Activated T-helper 17 cell treated with anti-CD3 and anti-CD28 coated beads, Interleukin-2, amount 50 U/mL, for 72 hours (primary cell): Measurements from ENCODE around the gene LDLRAD4. TPM values are rescaled to one million over a fixed set of nuclear protein-coding genes. Genes with fewer than 3 reads are reported as not detected.

Source experiments
- ATAC-seq: fragments of 150-1000 bp; cut with Tn5 transposase; replicated peaks from 2 replicates; pipeline ENCODE4 v1.10.0; 2021; ENCODE audit warnings: mild to moderate bottlenecking, moderate library complexity
- H3K27ac Mint-ChIP-seq: one replicate; pipeline ENCODE4 v1.8.0; 2022; ENCODE audit warnings: mixed read lengths
- H3K27me3 Mint-ChIP-seq: one replicate; pipeline ENCODE4 v1.8.0; 2022; ENCODE audit warnings: mixed read lengths
- H3K36me3 Mint-ChIP-seq: one replicate; pipeline ENCODE4 v1.8.0; 2022; ENCODE audit warnings: low read depth, mild to moderate bottlenecking, mixed read lengths
- H3K4me1 Mint-ChIP-seq: one replicate; pipeline ENCODE4 v1.8.0; 2022; ENCODE audit warnings: mixed read lengths
- H3K4me3 Mint-ChIP-seq: one replicate; pipeline ENCODE4 v1.8.0; 2022; ENCODE audit warnings: mild to moderate bottlenecking, mixed read lengths
- H3K9me3 Mint-ChIP-seq: one replicate; pipeline ENCODE4 v1.8.0; 2022; ENCODE audit warnings: mixed read lengths
- total RNA-seq, 2 donors: library from RNA; stranded (reverse); gene quantifications; one replicate each; pipeline ENCODE4 v1.2.3, GENCODE V29; 2022

LDLRAD4 gene
- total RNA-seq, 2 donors from 2014 or later = 52.0 to 54.8 TPM

DNA sequence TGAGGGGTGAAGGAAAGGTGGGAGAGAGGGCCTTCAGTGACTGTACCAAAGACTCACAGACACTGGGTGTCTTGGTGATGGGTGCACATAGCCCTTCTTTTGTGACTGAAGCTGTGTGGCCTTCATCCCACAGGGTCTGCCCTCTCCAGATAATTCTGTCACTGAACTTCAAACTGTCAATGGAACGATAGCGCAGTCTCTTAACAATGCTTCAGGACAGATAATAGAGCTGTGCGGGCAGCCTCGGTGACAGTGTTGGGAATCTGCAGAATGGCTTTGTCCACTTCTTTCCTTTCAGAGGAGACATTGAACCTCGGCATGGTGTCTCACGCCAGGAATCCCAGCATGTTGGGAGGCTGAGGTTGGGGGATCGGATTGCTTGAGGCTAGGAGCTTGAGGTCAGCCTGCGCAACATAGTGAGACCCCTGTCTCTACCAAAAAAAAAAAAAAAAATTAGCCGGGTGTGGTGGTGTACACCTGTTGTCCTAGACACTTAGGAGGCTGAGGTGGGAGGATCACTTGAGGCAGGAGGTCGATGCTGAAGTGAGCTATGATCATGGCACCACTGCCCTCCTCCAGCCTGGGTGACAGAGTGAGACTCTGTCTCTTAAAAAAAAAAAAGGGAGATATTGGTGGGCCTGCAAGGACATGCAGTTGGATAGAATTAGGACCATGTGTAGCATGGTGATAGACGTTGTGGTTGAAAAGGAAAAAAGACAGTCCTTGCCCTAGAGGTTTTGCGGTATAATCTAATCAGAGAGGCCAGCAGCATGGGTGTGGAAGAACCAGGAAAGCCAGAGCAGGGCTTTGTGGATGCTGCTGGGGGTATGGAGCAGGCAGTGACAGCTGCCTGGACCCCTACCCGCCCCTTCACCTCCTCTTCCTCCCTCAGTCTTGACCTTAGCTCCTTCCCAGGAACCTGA, 91.4 kb downstream of the LDLRAD4 start:
- Mint-ChIP-seq H3K36me3 (peaks cover 14% of the 10 kb centered on the region), H3K27ac (peak overlapping the region; percentile 51), H3K27me3 (no peaks in the 10 kb centered on the region), H3K4me1 (peaks cover 27% of the 10 kb centered on the region), H3K4me3 (no peak overlapping the region), H3K9me3 (peaks cover 6% of the 10 kb centered on the region)
- ATAC-seq = no peak

DNA sequence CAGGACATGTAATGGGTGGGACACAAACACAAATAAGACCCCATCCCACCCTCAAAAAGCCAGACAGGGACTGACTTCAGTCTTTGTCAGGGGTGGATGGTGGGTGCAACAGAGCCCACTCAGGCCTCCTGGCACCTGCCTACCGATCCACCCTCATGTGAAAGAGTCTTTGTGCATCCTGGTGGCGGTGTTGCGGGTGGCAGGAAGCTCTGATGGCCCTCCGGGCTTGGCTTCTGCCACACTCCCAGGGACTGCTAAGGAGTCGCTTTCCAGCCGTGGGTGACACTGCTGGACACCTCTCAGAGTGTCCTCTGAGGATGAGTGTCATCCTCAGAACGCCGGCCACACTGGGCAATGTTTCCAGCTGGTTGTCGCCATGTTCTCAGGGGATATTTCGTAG, 92.6 kb downstream of the LDLRAD4 start:
- no peak overlapping the region for H3K4me3 Mint-ChIP-seq
- no peak for ATAC-seq
- peaks cover 27% of the 10 kb centered on the region for H3K4me1 Mint-ChIP-seq
- H3K27me3 Mint-ChIP-seq = no peaks in the 10 kb centered on the region
- peaks cover 9% of the 10 kb centered on the region for H3K9me3 Mint-ChIP-seq
- H3K27ac Mint-ChIP-seq = no peak overlapping the region
- peaks cover 17% of the 10 kb centered on the region for H3K36me3 Mint-ChIP-seq

DNA sequence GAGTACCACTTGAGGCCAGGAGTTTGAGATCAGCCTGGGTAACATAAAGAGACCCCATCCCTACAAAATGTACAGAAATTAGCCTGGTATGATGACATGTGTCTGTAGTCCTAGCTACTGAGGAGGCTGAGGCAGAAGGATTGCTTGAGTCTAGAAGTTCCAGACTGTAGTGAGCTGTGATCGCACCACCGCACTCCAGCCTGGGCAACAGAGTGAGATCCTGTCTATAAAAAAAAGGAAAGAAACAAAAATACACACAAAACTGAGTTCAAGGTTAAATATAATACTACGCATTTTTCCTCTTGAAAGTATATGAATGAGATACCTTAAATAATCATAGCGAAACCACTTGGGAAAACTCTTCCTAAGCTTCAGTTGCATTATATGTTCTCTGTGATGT, 94.0 kb downstream of the LDLRAD4 start:
- no peak overlapping the region for H3K4me3 Mint-ChIP-seq
- no peaks in the 10 kb centered on the region for H3K27me3 Mint-ChIP-seq
- peaks cover 14% of the 10 kb centered on the region for H3K9me3 Mint-ChIP-seq
- H3K36me3 Mint-ChIP-seq = peaks cover 17% of the 10 kb centered on the region
- H3K4me1 Mint-ChIP-seq = peaks cover 23% of the 10 kb centered on the region
- ATAC-seq = no peak
- H3K27ac Mint-ChIP-seq = no peak overlapping the region

DNA sequence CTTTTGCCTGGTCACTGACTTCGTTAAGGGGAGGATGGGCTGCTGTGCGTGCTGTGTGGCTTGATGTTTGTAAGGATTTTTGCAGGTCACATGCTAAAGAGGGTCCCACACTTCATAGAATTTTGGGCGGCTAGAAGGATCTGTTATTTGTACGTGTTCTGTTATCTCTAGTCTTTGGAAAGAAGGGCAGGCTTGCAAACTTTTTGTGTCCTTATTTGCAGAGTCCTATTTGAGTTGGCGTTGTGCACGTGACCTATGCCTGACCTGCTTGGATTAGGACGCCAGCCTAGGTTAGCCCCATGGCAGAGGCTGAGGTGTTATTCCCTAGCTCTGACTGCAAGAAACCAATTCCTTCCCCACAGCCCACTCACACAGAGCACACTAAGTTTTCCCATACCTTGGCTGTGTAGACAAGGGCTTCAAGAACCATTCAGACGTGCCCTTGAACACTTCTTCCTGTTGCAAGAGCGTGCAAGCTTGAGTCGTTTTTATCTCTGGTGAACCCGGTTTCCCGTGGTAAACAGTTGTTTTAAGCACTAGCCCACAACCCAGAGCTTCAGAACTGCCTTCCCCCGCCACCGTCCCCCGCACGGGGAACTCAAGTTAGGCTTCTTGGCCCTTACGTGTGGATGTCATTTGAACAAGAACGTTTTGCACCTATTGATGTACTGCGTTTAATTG, 94.6 kb downstream of the LDLRAD4 start:
- Mint-ChIP-seq H3K27ac (peak overlapping the region; percentile 60), H3K9me3 (peaks cover 14% of the 10 kb centered on the region), H3K4me1 (peaks cover 20% of the 10 kb centered on the region), H3K36me3 (peaks cover 17% of the 10 kb centered on the region), H3K4me3 (peak overlapping the region; percentile 31), H3K27me3 (no peaks in the 10 kb centered on the region)
- peak; percentile 75 for ATAC-seq

DNA sequence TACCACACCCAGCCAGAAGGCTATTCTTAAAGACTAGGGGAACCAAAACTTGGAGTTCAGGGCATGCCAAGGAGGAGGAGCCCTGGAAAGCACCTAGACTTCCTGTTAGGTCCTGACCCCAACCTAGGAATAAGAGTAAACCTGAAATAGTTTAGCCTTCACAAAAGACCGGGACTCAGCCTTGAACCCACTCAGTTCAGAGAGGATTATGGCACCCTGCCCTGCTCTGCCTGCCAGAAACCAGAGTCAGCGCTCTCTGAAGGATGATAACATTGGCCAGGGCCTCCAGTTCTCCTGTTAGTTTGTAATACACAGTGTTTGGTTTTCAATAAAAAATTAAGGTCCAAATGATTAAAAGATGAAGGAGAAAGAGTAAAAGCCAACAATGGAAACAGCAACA, 96.4 kb downstream of the LDLRAD4 start:
- peaks cover 14% of the 10 kb centered on the region for H3K9me3 Mint-ChIP-seq
- H3K27me3 Mint-ChIP-seq = no peaks in the 10 kb centered on the region
- no peak overlapping the region for H3K27ac Mint-ChIP-seq
- no peak for ATAC-seq
- H3K4me1 Mint-ChIP-seq = peaks cover 24% of the 10 kb centered on the region
- no peak overlapping the region for H3K4me3 Mint-ChIP-seq
- peaks cover 17% of the 10 kb centered on the region for H3K36me3 Mint-ChIP-seq

DNA sequence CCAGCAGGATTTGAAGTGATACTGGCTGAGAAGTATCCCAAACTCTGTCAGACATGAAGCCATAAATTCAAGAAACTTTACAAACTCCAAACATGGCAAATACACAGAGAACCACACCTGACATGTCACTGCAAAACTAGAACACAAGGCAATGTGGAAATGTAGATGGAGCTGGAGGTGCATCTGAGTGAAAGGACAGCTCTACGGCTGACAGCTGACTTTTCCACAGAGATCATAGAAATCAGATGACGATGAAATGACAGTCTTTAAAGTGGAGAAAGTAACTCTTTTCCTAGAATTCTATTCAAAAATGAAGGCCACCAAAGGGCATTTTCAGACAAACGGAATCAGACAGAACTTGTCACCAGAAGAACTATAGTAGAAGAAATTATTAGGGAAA, 97.5 kb downstream of the LDLRAD4 start:
- Mint-ChIP-seq H3K27me3 (no peaks in the 10 kb centered on the region), H3K9me3 (peaks cover 14% of the 10 kb centered on the region), H3K27ac (no peak overlapping the region), H3K4me3 (no peak overlapping the region), H3K4me1 (peaks cover 24% of the 10 kb centered on the region), H3K36me3 (peaks cover 17% of the 10 kb centered on the region)
- no peak for ATAC-seq

DNA sequence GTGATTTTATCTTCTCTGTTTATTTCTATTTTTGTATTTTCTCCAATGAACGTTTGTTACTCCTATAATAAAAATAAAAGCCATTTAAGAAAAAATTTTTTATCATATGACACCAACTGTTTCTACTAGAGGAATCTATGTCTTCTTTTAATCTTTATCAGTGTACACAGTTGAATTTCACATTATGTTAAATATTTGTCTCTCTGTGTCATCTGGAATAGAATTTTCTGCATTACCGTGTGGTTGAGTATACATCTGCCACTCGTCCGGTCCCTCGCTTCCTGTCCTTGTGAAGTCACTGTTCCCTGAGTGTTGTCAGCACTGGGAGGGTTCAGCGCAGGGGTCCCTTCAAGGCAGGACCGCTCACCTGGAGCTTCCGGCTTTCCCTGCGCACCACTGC, 99.2 kb downstream of the LDLRAD4 start:
- Mint-ChIP-seq H3K36me3 (peaks cover 17% of the 10 kb centered on the region), H3K9me3 (peaks cover 14% of the 10 kb centered on the region), H3K27ac (no peak overlapping the region), H3K27me3 (no peaks in the 10 kb centered on the region), H3K4me3 (no peak overlapping the region), H3K4me1 (peaks cover 23% of the 10 kb centered on the region)
- no peak for ATAC-seq

DNA sequence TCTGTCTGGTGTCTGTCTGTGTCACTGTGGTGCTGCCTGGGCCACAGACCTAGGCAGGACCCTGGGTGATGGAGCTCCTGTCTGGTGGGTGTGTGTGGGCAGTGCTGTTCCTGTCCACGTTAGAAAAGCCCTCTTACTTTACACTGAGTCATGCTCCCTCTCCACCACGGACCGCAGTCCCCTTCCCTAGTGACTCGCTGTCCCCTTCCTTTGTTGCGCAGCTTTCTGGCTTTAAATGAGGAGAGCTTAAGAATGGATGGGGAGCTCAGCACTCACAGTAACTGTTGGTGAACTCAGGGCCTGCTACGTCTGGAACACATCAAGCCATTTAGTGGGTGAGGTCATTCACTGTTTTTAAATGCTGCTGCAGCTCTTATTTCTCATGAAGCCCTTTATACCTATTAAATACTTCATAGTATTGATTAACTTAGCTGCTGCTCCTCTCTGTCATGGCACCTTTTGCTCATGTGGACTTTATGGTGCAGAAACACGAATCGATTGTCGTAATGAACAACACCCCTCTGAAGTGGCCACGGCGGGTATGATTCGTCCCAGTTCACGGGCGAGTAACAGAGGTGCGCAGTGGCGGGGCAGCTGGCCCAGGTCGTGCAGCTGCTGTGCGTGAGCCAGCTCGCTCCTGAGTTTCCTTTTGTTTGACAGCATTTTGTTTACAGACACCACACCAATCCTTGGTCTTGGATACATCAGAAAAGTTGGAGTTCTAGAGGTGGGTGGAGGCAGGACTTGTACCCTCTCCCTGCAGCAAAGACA, 100.4 kb downstream of the LDLRAD4 start:
- H3K4me1 Mint-ChIP-seq = peaks cover 15% of the 10 kb centered on the region
- no peaks in the 10 kb centered on the region for H3K27me3 Mint-ChIP-seq
- peak overlapping the region; percentile 13 for H3K4me3 Mint-ChIP-seq
- ATAC-seq = peak; percentile 96
- peak overlapping the region; percentile 26 for H3K27ac Mint-ChIP-seq
- H3K9me3 Mint-ChIP-seq = peaks cover 14% of the 10 kb centered on the region
- H3K36me3 Mint-ChIP-seq = peaks cover 14% of the 10 kb centered on the region

DNA sequence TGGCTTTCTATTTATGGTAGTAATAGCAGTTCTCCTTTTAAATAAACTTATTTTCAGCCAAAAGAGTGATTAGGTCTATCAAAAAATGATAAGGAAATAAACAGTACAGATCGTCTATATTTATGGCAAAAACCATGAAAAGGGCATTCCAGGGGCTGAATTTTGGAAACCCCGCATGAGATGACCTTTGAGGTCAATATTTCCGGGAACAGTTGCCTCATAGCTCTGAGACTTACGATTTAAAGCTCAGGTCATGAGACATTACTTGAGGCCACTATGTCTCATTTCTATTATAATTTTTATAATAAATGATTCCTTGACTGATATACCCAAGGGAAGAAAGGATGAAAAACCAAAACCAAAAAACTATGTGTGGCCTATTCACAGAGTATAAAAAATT, 101.1 kb downstream of the LDLRAD4 start:
- peaks cover 10% of the 10 kb centered on the region for H3K9me3 Mint-ChIP-seq
- H3K27ac Mint-ChIP-seq = no peak overlapping the region
- ATAC-seq = no peak
- H3K4me3 Mint-ChIP-seq = no peak overlapping the region
- H3K4me1 Mint-ChIP-seq = peaks cover 8% of the 10 kb centered on the region
- H3K27me3 Mint-ChIP-seq = no peaks in the 10 kb centered on the region
- peaks cover 6% of the 10 kb centered on the region for H3K36me3 Mint-ChIP-seq

DNA sequence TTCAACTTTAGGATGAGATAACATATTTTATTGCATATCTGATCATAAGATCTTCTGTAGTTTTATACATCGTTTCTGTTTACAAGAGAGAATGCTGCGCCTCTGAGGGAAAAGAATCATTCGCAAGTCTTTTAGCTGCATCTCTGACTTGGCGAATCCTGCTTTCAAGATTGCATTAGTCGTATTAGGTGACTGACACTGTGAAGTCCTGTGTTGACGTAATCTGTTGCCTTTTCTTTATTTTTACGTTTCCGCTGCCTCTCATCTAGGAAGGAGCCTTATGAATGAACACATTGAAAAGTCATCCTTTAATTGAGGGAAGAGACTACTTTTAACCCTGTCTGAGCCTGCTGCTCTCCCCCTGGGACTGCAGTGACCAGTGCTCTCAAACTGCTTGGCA, 101.5 kb downstream of the LDLRAD4 start:
- Mint-ChIP-seq H3K27me3 (no peaks in the 10 kb centered on the region), H3K27ac (no peak overlapping the region), H3K9me3 (peaks cover 7% of the 10 kb centered on the region)

DNA sequence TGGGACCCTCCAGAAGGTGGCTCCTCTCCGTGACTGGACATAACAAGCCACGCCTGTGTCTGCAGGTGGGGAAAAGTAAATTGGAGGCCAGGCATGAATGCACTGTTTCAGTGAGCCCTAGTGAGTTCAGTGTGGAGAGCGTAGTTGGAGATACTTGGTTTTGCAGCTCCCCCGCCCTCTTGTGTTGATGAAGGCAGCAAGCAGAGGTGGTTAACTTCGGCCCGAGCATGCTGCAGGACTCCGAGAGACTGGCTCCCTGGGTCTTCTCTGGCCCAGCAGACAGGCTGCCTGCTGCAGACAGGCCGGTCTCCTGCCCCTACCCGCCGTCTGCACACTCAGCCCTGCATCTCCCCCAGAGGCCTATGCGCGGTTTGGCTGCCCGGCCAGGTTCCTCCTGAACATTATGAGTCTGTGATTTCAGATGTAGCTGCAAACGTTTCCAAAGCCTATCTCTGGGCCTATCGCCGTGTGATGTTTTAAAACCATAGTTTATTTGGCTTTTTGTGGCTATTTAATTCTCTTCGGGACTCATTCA, 102.4 kb downstream of the LDLRAD4 start:
- H3K27ac Mint-ChIP-seq = no peak overlapping the region
- H3K4me3 Mint-ChIP-seq = no peak overlapping the region
- H3K27me3 Mint-ChIP-seq = no peaks in the 10 kb centered on the region
- no peaks in the 10 kb centered on the region for H3K36me3 Mint-ChIP-seq
- peaks cover 5% of the 10 kb centered on the region for H3K9me3 Mint-ChIP-seq
- peaks cover 8% of the 10 kb centered on the region for H3K4me1 Mint-ChIP-seq
- no peak for ATAC-seq

More for the DNA sequence above, 101.5 kb downstream of the LDLRAD4 start:
- no peak for ATAC-seq
- peaks cover 8% of the 10 kb centered on the region for H3K4me1 Mint-ChIP-seq
- no peak overlapping the region for H3K4me3 Mint-ChIP-seq
- H3K36me3 Mint-ChIP-seq = peaks cover 2% of the 10 kb centered on the region

DNA sequence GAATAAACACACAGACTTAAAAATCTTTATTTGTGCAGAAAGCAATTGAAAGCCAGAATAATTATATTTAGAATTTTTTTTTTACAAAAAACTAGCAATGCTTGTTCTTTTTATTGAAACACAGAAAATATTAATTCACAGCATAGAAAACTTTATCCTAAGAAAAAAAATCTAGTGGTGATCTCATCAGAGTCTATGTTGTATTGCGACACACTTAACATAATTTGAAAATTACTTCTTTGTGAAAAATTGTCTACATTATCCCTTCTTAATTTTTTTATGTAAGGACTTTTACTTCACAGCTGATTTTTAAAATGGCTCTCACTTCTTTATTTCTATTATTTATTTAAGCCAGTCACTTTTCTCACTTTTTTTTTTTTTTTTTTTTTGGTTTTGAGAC, 103.4 kb downstream of the LDLRAD4 start:
- H3K4me1 Mint-ChIP-seq = peaks cover 8% of the 10 kb centered on the region
- H3K4me3 Mint-ChIP-seq = no peak overlapping the region
- no peak overlapping the region for H3K27ac Mint-ChIP-seq
- no peaks in the 10 kb centered on the region for H3K36me3 Mint-ChIP-seq
- no peak for ATAC-seq
- H3K9me3 Mint-ChIP-seq = no peaks in the 10 kb centered on the region
- H3K27me3 Mint-ChIP-seq = no peaks in the 10 kb centered on the region

DNA sequence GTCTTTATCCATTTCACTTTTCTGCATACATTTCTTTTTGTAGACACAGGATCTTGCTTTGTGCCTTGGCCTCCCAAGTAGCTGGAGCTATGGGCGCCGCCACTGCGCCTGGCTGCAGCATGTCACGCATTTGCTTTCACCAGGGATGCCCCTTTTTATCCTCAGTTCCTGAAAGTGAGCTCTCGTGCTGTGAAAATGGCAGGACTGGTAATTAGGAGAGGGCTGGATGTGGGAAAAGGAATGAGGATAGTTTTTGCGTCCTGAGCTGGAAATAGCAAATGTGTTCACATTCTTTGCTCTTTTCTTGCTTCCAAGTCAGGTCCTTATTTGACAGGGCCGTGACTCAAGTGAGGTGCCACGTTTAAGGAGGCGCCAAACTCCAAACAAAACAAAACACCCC, 104.6 kb downstream of the LDLRAD4 start:
- no peak overlapping the region for H3K27ac Mint-ChIP-seq
- H3K4me3 Mint-ChIP-seq = no peak overlapping the region
- H3K36me3 Mint-ChIP-seq = no peaks in the 10 kb centered on the region
- H3K9me3 Mint-ChIP-seq = no peaks in the 10 kb centered on the region
- H3K4me1 Mint-ChIP-seq = peaks cover 12% of the 10 kb centered on the region
- ATAC-seq = no peak
- H3K27me3 Mint-ChIP-seq = no peaks in the 10 kb centered on the region

DNA sequence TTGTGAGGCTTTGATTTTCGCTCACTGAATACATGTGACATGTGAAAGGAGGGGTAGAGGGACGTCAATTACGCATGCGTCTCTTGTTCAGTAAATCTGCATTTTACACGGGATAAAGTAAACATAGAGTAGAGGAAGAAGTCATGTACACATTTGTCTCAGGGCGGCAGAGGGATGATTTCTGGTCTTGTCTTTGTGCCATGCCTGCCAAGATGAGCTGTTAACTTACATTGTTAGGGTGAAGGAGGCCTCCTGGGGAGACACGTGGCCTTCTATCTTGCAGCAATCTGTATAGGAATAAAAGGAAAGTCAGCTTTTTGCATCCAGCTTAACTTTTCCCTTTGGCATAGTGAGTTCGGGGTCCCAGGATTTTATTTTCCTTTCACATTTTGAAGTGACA, 106.3 kb downstream of the LDLRAD4 start:
- H3K27ac Mint-ChIP-seq = peak overlapping the region; percentile 35
- no peaks in the 10 kb centered on the region for H3K9me3 Mint-ChIP-seq
- ATAC-seq = no peak
- no peaks in the 10 kb centered on the region for H3K36me3 Mint-ChIP-seq
- peaks cover 4% of the 10 kb centered on the region for H3K4me1 Mint-ChIP-seq
- no peak overlapping the region for H3K4me3 Mint-ChIP-seq
- H3K27me3 Mint-ChIP-seq = no peaks in the 10 kb centered on the region
